Measurements from ENCODE around the gene PAX5. TPM values are rescaled to one million over a fixed set of nuclear protein-coding genes. Genes with fewer than 3 reads are reported as not detected.

PAX5 gene
- total RNA-seq, 1 experiment from 2014 or later = 6.6 TPM

- Mint-ChIP-seq H3K27ac (no peak overlapping the region), H3K4me3 (no peak overlapping the region), H3K4me1 (peaks cover 36% of the 10 kb centered on the region), H3K9me3 (no peaks in the 10 kb centered on the region), H3K36me3 (no peaks in the 10 kb centered on the region), H3K27me3 (ENCODE audit: low read depth) (no peaks in the 10 kb centered on the region)
- POLR2A ChIA-PET = no interaction called here
- no peak for TF ChIP-seq OVOL2 (CRISPR knock-in tag; IDR thresholded peaks at IDR 0.05; ENCODE audit: borderline replicate concordance)
- ATAC-seq (no peak), DNase-seq (ENCODE audit: low spot score) (no peak)
- CTCF ChIA-PET = interaction anchor here (1.0 to 1.6 kb wide), 2 partner anchors 36 to 68 kb away, joined by 3 read pairs; no protein-coding TSS in a partner anchor
Observed at GRCh38 chr9:36940500-36940853, 93.6 kb downstream of the PAX5 start.

DNA sequence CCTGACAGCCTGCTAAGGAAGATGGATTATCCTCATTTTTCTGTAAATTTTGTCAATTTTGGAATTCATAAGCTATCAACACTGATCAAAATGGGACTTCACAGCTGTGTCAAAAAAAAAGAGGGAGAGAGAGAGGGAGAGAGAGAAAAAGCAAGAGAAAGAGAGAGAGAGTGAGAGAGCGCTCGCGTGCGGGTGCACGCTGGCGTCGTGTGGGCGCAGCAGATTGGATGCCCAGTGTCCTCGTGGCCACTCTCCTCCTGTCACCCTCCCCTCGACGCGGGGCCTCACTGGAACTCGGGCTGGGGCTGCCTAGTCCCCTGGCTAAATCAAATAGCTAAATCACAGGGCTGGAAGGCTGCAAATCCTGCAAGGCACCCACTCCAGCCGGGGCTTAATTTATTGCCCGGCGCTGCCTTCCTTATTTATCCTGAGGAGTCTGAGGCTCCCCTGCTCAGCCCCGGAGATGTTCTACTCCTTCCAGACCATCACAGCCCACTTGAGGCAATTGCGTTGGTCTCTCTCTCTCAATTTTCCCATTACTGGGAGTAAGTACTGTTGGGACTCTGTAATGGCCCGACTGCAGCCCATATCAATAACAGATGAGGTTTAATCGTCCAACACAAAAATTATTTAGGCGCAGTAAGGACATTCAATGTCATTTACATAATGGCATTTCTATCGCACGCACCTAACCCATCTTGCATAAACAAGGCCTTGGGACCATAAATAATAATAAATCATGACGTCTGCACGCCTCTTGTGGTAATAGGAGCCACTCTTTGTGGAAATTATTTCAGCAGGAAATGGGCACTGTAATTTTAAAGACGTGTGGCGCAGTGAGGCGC lies 94.2 kb downstream of the PAX5 start:
- Mint-ChIP-seq H3K4me1 (peaks cover 36% of the 10 kb centered on the region), H3K27me3 (ENCODE audit: low read depth) (no peaks in the 10 kb centered on the region), H3K27ac (no peak overlapping the region), H3K4me3 (no peak overlapping the region), H3K36me3 (no peaks in the 10 kb centered on the region), H3K9me3 (no peaks in the 10 kb centered on the region)
- DNase-seq (ENCODE audit: low spot score) (no peak), ATAC-seq (no peak)
- CTCF ChIA-PET = interaction anchor here (1.0 to 1.6 kb wide), 3 partner anchors 35 to 67 kb away, joined by 3 to 6 read pairs (median 3); no protein-coding TSS in a partner anchor
- POLR2A ChIA-PET = no interaction called here
- TF ChIP-seq ZNF671 (CRISPR knock-in tag; IDR thresholded peaks at IDR 0.05) (no peak), SMAD3 (CRISPR knock-in tag; IDR thresholded peaks at IDR 0.05; ENCODE audit: borderline replicate concordance) (no peak), CREB1 (CRISPR knock-in tag; IDR thresholded peaks at IDR 0.05) (no peak), SOX15 (CRISPR knock-in tag; IDR thresholded peaks at IDR 0.05) (no peak), FOXP4 (CRISPR knock-in tag; IDR thresholded peaks at IDR 0.05) (no peak), IRF1 (CRISPR knock-in tag; IDR thresholded peaks at IDR 0.05) (no peak), TP53 (CRISPR knock-in tag; IDR thresholded peaks at IDR 0.05) (no peak), ZNF232 (CRISPR knock-in tag; IDR thresholded peaks at IDR 0.05) (no peak), PRDM15 (CRISPR knock-in tag; IDR thresholded peaks at IDR 0.05) (no peak), GABPB1 (CRISPR knock-in tag; IDR thresholded peaks at IDR 0.05) (no peak), USF1 (CRISPR knock-in tag; IDR thresholded peaks at IDR 0.05) (no peak), ZNF423 (CRISPR knock-in tag; IDR thresholded peaks at IDR 0.05) (no peak), SP1 (CRISPR knock-in tag; conservative IDR thresholded peaks at IDR 0.05) (no peak), TEAD4 (CRISPR knock-in tag; IDR thresholded peaks at IDR 0.05) (no peak), SMAD4 (CRISPR knock-in tag; IDR thresholded peaks at IDR 0.05) (no peak)
- TF ChIP-seq, protein P1, sequence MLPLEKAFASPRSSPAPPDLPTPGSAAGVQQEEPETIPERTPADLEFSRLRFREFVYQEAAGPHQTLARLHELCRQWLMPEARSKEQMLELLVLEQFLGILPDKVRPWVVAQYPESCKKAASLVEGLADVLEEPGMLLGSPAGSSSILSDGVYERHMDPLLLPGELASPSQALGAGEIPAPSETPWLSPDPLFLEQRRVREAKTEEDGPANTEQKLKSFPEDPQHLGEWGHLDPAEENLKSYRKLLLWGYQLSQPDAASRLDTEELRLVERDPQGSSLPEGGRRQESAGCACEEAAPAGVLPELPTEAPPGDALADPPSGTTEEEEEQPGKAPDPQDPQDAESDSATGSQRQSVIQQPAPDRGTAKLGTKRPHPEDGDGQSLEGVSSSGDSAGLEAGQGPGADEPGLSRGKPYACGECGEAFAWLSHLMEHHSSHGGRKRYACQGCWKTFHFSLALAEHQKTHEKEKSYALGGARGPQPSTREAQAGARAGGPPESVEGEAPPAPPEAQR (CRISPR knock-in tag; IDR thresholded peaks at IDR 0.05) = no peak
- TF ChIP-seq, protein P2, sequence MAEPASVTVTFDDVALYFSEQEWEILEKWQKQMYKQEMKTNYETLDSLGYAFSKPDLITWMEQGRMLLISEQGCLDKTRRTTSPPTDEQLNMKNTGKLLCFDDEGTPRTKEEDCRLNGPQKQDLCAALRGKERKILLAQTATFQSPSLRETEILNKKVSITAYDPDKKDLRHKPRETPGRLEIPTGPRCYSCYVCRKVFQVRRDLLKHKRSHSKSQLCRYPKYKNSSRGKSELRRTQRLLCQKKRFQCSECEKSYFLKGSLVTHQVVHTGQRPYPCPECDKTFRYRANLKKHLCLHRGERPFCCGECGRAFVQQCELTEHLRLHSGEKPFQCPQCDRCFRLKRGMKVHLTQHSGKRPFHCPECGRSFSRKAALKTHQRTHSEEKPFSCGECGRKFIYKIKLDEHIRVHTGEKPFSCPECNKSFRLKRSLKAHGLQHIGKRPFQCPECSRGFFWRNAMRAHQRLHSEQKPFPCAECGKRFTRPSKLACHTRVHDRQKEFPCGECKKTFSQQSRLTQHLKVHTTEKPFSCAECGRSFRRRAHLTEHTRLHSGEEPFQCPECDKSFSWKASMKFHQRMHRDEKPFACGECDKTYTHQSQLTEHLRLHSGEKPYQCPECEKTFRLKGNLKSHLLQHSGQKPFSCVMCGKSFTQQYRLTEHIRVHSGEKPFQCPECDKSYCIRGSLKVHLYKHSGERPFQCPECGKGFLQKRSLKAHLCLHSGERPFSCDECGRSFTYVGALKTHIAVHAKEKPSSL (CRISPR knock-in tag; conservative IDR thresholded peaks at IDR 0.05) = no peak
- TF ChIP-seq, protein P3, sequence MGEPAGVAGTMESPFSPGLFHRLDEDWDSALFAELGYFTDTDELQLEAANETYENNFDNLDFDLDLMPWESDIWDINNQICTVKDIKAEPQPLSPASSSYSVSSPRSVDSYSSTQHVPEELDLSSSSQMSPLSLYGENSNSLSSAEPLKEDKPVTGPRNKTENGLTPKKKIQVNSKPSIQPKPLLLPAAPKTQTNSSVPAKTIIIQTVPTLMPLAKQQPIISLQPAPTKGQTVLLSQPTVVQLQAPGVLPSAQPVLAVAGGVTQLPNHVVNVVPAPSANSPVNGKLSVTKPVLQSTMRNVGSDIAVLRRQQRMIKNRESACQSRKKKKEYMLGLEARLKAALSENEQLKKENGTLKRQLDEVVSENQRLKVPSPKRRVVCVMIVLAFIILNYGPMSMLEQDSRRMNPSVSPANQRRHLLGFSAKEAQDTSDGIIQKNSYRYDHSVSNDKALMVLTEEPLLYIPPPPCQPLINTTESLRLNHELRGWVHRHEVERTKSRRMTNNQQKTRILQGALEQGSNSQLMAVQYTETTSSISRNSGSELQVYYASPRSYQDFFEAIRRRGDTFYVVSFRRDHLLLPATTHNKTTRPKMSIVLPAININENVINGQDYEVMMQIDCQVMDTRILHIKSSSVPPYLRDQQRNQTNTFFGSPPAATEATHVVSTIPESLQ (CRISPR knock-in tag; IDR thresholded peaks at IDR 0.05) = no peak

All from WTC11 (cell line).